A549 (cell line): Measurements from ENCODE around the gene LEFTY1. TPM values are rescaled to one million over a fixed set of nuclear protein-coding genes. Genes with fewer than 3 reads are reported as not detected.

ENCODE experiments used
- ATAC-seq, 2 experiments: fragments of 200-7000 bp in 1 of 2; fragments of >200 bp in 1 of 2; cut with Nextera tagmentation in 1 of 2; cut with Tn5 transposase in 1 of 2; 3 replicates each; pipeline versions ENCODE4 v1.8.0 to v1.9.1; 2018 to 2020; ENCODE audit warnings: mild to moderate bottlenecking in 1 of 2, moderate library complexity in 1 of 2
- CTCF ChIA-PET: fragments of 300-600 bp; sonication (Branson Sonifier 250); formaldehyde crosslinking; extraction: SDS; loops from one replicate; lab custom pipeline; 2021; ENCODE audit warnings: antibody characterized with exemption, inconsistent platforms; lab: Yijun Ruan, JAX
- POLR2A ChIA-PET: fragments of 350-600 bp; formaldehyde crosslinking; extraction: SDS; loops from one replicate; lab custom pipeline; 2021; ENCODE audit warnings: antibody characterized with exemption, inconsistent platforms; lab: Yijun Ruan, JAX
- DNase-seq, 2 experiments: peaks; one replicate each; pipeline versions ENCODE4 v3.0.0 to v3.0.0-alpha.2; 2011 to 2016; ENCODE audit warnings: low read depth in 1 of 2, low spot score in 1 of 2
- FAIRE-seq: peaks from 2 replicates; lab custom pipeline; 2011; peaks lifted over from hg19 to GRCh38; lab: Jason Lieb, UNC
- H3K27ac ChIP-seq, 2 experiments: fragments of >200 bp; sonication (Bioruptor Twin); formaldehyde crosslinking; 3 replicates each; pipeline ENCODE4 v1.5.1; 2016 to 2017
- H3K4me1 ChIP-seq: fragments of >200 bp; sonication (Bioruptor Twin); formaldehyde crosslinking; 3 replicates; pipeline ENCODE4 v1.6.1; 2016
- H3K4me2 ChIP-seq: fragments of >200 bp; sonication (Bioruptor Twin); formaldehyde crosslinking; 3 replicates; pipeline ENCODE4 v1.6.1; 2016
- H3K4me3 ChIP-seq: fragments of >200 bp; sonication (Bioruptor Twin); formaldehyde crosslinking; 3 replicates; pipeline ENCODE4 v1.5.1; 2016
- H3K9me3 ChIP-seq: fragments of >200 bp; sonication (Bioruptor Twin); formaldehyde crosslinking; 3 replicates; pipeline ENCODE4 v1.6.1; 2016
- BHLHE40 ChIP-seq: IDR thresholded peaks from 2 replicates; pipeline ENCODE4 v1.6.1; 2012; ENCODE audit warnings: low read depth, low read length, inconsistent platforms
- EHF ChIP-seq: fragments of 250-450 bp; sonication (Bioruptor Pico); IDR thresholded peaks from 2 replicates; pipeline ENCODE4 v1.5.0; 2020; ENCODE audit warnings: mild to moderate bottlenecking
- HOXA7 ChIP-seq: fragments of 250-450 bp; sonication (Bioruptor Pico); IDR thresholded peaks from 2 replicates; pipeline ENCODE4 v1.5.0; 2020; ENCODE audit warnings: mild to moderate bottlenecking, moderate library complexity
- HOXB5 ChIP-seq: fragments of 250-450 bp; sonication (Bioruptor Pico); IDR thresholded peaks from 2 replicates; pipeline ENCODE4 v1.5.0; 2020; ENCODE audit warnings: mild to moderate bottlenecking, moderate library complexity
- JUN ChIP-seq, 2 experiments: fragments of >200 bp; sonication (Bioruptor Twin); formaldehyde crosslinking; IDR thresholded peaks; 2 replicates in 1 of 2; 3 replicates in 1 of 2; pipeline ENCODE4 v1.6.1; 2016 to 2017
- JUNB ChIP-seq: fragments of >200 bp; sonication (Bioruptor Twin); formaldehyde crosslinking; IDR thresholded peaks from 2 replicates; pipeline ENCODE4 v1.6.1; 2016
- KDM1A ChIP-seq: fragments of 200-600 bp; sonication (generic); IDR thresholded peaks from 2 replicates; pipeline ENCODE4 v1.6.1; 2016; ENCODE audit warnings: low read depth, mild to moderate bottlenecking
- MAZ ChIP-seq: fragments of 150-350 bp; IDR thresholded peaks from 2 replicates; pipeline ENCODE4 v1.6.1; 2014; ENCODE audit warnings: antibody characterized with exemption, low read depth, low read length, borderline replicate concordance
- MYC ChIP-seq: IDR thresholded peaks from 2 replicates; pipeline ENCODE4 v1.6.1; 2012; ENCODE audit warnings: mild to moderate bottlenecking, inconsistent platforms, low read length, improper control_type of control experiment, borderline replicate concordance
- NFE2L2 ChIP-seq: fragments of 150-350 bp; conservative IDR thresholded peaks from 2 replicates; pipeline ENCODE4 v1.6.1; 2014; ENCODE audit warnings: low read length
- NR3C1 ChIP-seq: fragments of >200 bp; sonication (Bioruptor Twin); formaldehyde crosslinking; IDR thresholded peaks from 3 replicates; pipeline ENCODE4 v1.6.1; 2017
- POLR2A ChIP-seq: IDR thresholded peaks from 2 replicates; pipeline ENCODE4 v1.6.1; 2012; ENCODE audit warnings: mild to moderate bottlenecking, low read length
- POLR2AphosphoS2 ChIP-seq: conservative IDR thresholded peaks from 2 replicates; pipeline ENCODE4 v1.6.1; 2012; ENCODE audit warnings: low read length, improper control_type of control experiment, inconsistent platforms
- RAD21 ChIP-seq, 2 experiments: fragments of >200 bp in 1 of 2; sonication (Bioruptor Twin) in 1 of 2; formaldehyde crosslinking in 1 of 2; IDR thresholded peaks in 1 of 2; conservative IDR thresholded peaks in 1 of 2; 2 replicates in 1 of 2; 3 replicates in 1 of 2; pipeline ENCODE4 v1.6.1; 2012 to 2018; ENCODE audit warnings: inconsistent platforms in 1 of 2
- RFX5 ChIP-seq: fragments of 450-650 bp; IDR thresholded peaks from 2 replicates; pipeline ENCODE4 v1.7.1; 2014; ENCODE audit warnings: antibody characterized with exemption, mild to moderate bottlenecking, moderate library complexity
- SREBF2 ChIP-seq: fragments of 450-650 bp; IDR thresholded peaks from 2 replicates; pipeline ENCODE4 v1.6.1; 2014; ENCODE audit warnings: mild to moderate bottlenecking, moderate library complexity
- TFCP2L1 ChIP-seq: fragments of 250-450 bp; sonication (Bioruptor Pico); IDR thresholded peaks from 2 replicates; pipeline ENCODE4 v1.5.0; 2021; ENCODE audit warnings: mild to moderate bottlenecking
- TP53 ChIP-seq: fragments of 250-450 bp; sonication (Bioruptor Pico); IDR thresholded peaks from 2 replicates; pipeline ENCODE4 v1.5.0; 2021; ENCODE audit warnings: mild to moderate bottlenecking, moderate library complexity
- ZSCAN20 ChIP-seq: fragments of 250-450 bp; sonication (Bioruptor Pico); IDR thresholded peaks from 2 replicates; pipeline ENCODE4 v1.8.0; 2022; ENCODE audit warnings: mild to moderate bottlenecking, moderate library complexity
- WGBS: methylation state at CpG from one replicate; pipeline ENCODE4 v1.1.6; 2017; ENCODE audit errors: missing lambda C conversion rate; 5-methylcytosine and 5-hydroxymethylcytosine counted together
- polyA plus RNA-seq, 4 experiments: library from polyadenylated mRNA; depleted of rRNA in 3 of 4; stranded (reverse); fragments of >200 nt; fragmentation: RNase III in 1 of 4; extraction: RNeasy Plus Mini Kit Qiagen cat#74134 plus additional on column Dnase treatment in 1 of 4; gene quantifications; 2 replicates in 3 of 4; 3 replicates in 1 of 4; pipeline ENCODE4 v1.2.3, GENCODE V29; 2011 to 2017
- TF ChIP-seq, protein P1 (sequence below): fragments of 200-600 bp; sonication (generic); IDR thresholded peaks from 2 replicates; pipeline ENCODE4 v1.6.1; 2016; ENCODE audit warnings: antibody characterized with exemption, mild to moderate bottlenecking, moderate library complexity
- TF ChIP-seq, protein P2 (sequence below): fragments of >200 bp; sonication (Bioruptor Twin); formaldehyde crosslinking; IDR thresholded peaks from 3 replicates; pipeline ENCODE4 v1.6.1; 2016
- TF ChIP-seq, protein P3 (sequence below): IDR thresholded peaks from 2 replicates; pipeline ENCODE4 v1.6.1; 2012
- TF ChIP-seq, protein P4 (sequence below): fragments of 250-450 bp; sonication (Bioruptor Pico); IDR thresholded peaks from 2 replicates; pipeline ENCODE4 v1.5.0; 2020; ENCODE audit warnings: low read depth, mild to moderate bottlenecking, moderate library complexity
- TF ChIP-seq, protein P5 (sequence below): fragments of 150-350 bp; IDR thresholded peaks from 2 replicates; pipeline ENCODE4 v1.6.1; 2014; ENCODE audit warnings: low read depth, mild to moderate bottlenecking, low read length
- TF ChIP-seq, protein P6 (sequence below): fragments of >200 bp; sonication (Bioruptor Twin); formaldehyde crosslinking; IDR thresholded peaks from 3 replicates; pipeline ENCODE4 v1.5.1; 2016

The LEFTY1 gene
- polyA plus RNA-seq, 2 of the 4 experiments (the other 2 are of a cell fraction): 0.10 to 1.00 TPM

DNA sequence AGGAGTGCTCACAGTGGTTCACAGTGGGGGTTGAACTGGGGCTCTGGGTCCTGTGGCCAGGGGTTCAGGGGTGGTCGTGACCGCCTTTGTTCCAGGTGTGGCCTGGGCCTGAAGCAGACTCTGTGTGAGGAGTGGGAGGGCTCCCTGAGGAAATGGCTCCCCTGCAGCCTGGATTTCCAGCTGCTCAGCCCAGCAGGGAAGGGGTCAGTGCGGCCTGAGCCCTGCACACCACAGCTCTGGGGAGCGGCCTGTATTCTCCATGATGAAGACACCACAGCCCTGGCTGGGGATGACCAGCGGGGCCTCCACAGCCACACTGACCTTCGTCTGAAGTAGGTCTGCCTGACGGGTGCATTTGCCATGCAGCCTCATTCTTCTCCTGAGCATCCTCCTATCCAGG, 18.4 kb upstream of the LEFTY1 start:
- FAIRE-seq (no peak), ATAC-seq (no peak), DNase-seq (no peak)
- CTCF ChIA-PET: interaction anchor here (1.8 to 12.4 kb wide), 3 partner anchors 23 to 431 kb away, joined by 6 to 207 read pairs (median 85); partner anchors contain the start of genes LEFTY1 and TMEM63A
- no peaks in the 10 kb centered on the region for H3K9me3 ChIP-seq
- POLR2A ChIA-PET: no interaction called here
- H3K4me3 ChIP-seq: no peak overlapping the region
- H3K4me1 ChIP-seq: 0 out of 3 replicates have a peak, but pooled peaks cover 3% of the 10 kb centered on the region
- WGBS: 86% methylated on average over 5 of the region's 7 CpGs
- TF ChIP-seq HOXA7 (CRISPR knock-in tag): no peak
- no peak for TF ChIP-seq NFE2L2
- TF ChIP-seq, protein P1, sequence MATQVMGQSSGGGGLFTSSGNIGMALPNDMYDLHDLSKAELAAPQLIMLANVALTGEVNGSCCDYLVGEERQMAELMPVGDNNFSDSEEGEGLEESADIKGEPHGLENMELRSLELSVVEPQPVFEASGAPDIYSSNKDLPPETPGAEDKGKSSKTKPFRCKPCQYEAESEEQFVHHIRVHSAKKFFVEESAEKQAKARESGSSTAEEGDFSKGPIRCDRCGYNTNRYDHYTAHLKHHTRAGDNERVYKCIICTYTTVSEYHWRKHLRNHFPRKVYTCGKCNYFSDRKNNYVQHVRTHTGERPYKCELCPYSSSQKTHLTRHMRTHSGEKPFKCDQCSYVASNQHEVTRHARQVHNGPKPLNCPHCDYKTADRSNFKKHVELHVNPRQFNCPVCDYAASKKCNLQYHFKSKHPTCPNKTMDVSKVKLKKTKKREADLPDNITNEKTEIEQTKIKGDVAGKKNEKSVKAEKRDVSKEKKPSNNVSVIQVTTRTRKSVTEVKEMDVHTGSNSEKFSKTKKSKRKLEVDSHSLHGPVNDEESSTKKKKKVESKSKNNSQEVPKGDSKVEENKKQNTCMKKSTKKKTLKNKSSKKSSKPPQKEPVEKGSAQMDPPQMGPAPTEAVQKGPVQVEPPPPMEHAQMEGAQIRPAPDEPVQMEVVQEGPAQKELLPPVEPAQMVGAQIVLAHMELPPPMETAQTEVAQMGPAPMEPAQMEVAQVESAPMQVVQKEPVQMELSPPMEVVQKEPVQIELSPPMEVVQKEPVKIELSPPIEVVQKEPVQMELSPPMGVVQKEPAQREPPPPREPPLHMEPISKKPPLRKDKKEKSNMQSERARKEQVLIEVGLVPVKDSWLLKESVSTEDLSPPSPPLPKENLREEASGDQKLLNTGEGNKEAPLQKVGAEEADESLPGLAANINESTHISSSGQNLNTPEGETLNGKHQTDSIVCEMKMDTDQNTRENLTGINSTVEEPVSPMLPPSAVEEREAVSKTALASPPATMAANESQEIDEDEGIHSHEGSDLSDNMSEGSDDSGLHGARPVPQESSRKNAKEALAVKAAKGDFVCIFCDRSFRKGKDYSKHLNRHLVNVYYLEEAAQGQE: no peak
- TF ChIP-seq, protein P2, sequence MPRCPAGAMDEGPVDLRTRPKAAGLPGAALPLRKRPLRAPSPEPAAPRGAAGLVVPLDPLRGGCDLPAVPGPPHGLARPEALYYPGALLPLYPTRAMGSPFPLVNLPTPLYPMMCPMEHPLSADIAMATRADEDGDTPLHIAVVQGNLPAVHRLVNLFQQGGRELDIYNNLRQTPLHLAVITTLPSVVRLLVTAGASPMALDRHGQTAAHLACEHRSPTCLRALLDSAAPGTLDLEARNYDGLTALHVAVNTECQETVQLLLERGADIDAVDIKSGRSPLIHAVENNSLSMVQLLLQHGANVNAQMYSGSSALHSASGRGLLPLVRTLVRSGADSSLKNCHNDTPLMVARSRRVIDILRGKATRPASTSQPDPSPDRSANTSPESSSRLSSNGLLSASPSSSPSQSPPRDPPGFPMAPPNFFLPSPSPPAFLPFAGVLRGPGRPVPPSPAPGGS: no peak
- TF ChIP-seq, protein P3, sequence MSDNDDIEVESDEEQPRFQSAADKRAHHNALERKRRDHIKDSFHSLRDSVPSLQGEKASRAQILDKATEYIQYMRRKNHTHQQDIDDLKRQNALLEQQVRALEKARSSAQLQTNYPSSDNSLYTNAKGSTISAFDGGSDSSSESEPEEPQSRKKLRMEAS: no peak
- TF ChIP-seq KDM1A: no peak
- no peak for TF ChIP-seq SREBF2
- TF ChIP-seq POLR2A: no peak
- TF ChIP-seq BHLHE40: no peak
- TF ChIP-seq NR3C1: no peak
- no peak for TF ChIP-seq EHF (CRISPR knock-in tag)
- TF ChIP-seq MYC: no peak
- no peak for TF ChIP-seq RFX5
- TF ChIP-seq TFCP2L1 (CRISPR knock-in tag): no peak
- no peak for TF ChIP-seq JUN (IDR thresholded peaks at IDR 0.05)
- TF ChIP-seq, protein P4, sequence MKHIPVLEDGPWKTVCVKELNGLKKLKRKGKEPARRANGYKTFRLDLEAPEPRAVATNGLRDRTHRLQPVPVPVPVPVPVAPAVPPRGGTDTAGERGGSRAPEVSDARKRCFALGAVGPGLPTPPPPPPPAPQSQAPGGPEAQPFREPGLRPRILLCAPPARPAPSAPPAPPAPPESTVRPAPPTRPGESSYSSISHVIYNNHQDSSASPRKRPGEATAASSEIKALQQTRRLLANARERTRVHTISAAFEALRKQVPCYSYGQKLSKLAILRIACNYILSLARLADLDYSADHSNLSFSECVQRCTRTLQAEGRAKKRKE: no peak
- TF ChIP-seq MAZ: no peak
- no peak for TF ChIP-seq TP53 (CRISPR knock-in tag)
- H3K27ac ChIP-seq: no peak overlapping the region
- H3K4me2 ChIP-seq: no peak overlapping the region

DNA sequence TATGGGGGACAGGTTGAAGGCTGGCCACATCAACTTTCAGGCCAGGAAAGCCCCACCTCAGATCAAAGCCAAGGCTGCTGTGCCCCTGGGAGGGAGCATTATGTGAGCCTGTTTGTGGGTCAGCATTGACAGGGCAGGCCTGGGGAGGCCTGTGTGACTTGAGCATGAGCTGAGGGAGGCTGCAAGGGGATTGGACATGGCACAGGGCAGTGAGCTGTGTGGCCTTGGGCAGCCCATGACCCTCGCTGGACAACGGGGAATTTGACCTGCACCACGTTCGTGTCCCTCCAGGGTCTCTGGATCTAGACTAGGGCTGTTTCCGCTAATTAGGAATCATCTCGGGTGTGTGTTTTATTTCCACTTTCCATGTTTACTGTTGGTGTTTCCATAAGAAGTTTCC, 17.5 kb upstream of the LEFTY1 start:
- no peak for ATAC-seq
- 82% methylated on average over 4 of the region's 6 CpGs for WGBS
- FAIRE-seq: no peak
- Histone ChIP-seq H3K4me2 (no peak overlapping the region), H3K27ac (no peak overlapping the region), H3K4me1 (0 out of 3 replicates have a peak, but pooled peaks cover 3% of the 10 kb centered on the region), H3K4me3 (no peak overlapping the region), H3K9me3 (no peaks in the 10 kb centered on the region)
- ChIA-PET CTCF (interaction anchor here (0.7 to 12.4 kb wide), 7 partner anchors 11 to 442 kb away, joined by 3 to 207 read pairs (median 6); partner anchors contain the start of genes LEFTY1, SRP9 and TMEM63A), POLR2A (no interaction called here)
- DNase-seq: no peak
- TF ChIP-seq POLR2AphosphoS2: no peak
- no peak for TF ChIP-seq HOXB5 (CRISPR knock-in tag)
- no peak for TF ChIP-seq JUN (IDR thresholded peaks at IDR 0.05)
- TF ChIP-seq EHF (CRISPR knock-in tag): no peak
- TF ChIP-seq SREBF2: no peak
- TF ChIP-seq, protein P5, sequence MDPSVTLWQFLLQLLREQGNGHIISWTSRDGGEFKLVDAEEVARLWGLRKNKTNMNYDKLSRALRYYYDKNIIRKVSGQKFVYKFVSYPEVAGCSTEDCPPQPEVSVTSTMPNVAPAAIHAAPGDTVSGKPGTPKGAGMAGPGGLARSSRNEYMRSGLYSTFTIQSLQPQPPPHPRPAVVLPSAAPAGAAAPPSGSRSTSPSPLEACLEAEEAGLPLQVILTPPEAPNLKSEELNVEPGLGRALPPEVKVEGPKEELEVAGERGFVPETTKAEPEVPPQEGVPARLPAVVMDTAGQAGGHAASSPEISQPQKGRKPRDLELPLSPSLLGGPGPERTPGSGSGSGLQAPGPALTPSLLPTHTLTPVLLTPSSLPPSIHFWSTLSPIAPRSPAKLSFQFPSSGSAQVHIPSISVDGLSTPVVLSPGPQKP: no peak
- TF ChIP-seq NFE2L2: no peak
- TF ChIP-seq POLR2A: no peak
- no peak for TF ChIP-seq JUNB
- TF ChIP-seq, protein P6, sequence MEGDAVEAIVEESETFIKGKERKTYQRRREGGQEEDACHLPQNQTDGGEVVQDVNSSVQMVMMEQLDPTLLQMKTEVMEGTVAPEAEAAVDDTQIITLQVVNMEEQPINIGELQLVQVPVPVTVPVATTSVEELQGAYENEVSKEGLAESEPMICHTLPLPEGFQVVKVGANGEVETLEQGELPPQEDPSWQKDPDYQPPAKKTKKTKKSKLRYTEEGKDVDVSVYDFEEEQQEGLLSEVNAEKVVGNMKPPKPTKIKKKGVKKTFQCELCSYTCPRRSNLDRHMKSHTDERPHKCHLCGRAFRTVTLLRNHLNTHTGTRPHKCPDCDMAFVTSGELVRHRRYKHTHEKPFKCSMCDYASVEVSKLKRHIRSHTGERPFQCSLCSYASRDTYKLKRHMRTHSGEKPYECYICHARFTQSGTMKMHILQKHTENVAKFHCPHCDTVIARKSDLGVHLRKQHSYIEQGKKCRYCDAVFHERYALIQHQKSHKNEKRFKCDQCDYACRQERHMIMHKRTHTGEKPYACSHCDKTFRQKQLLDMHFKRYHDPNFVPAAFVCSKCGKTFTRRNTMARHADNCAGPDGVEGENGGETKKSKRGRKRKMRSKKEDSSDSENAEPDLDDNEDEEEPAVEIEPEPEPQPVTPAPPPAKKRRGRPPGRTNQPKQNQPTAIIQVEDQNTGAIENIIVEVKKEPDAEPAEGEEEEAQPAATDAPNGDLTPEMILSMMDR: no peak
- no peak for TF ChIP-seq ZSCAN20 (CRISPR knock-in tag)
- TF ChIP-seq, protein P1: no peak
- no peak for TF ChIP-seq RAD21 (conservative IDR thresholded peaks at IDR 0.05 in 1 of 2, IDR thresholded peaks at IDR 0.05 in 1 of 2)
- no peak for TF ChIP-seq BHLHE40
